ENCODE results near the gene ALOX15B. TPM values are rescaled to one million over a fixed set of nuclear protein-coding genes. Genes with fewer than 3 reads are reported as not detected.
"Not testable (repeated sequence)": the region's sequence is repeated elsewhere in the genome, so short reads cannot be mapped to it uniquely, and the experiment has no call there.

ALOX15B gene
- total RNA-seq, 1 donor from 2014 or later, result under 0.01 TPM

GRCh38 chr17:8012996-8013640 is 25.7 kb upstream of the ALOX15B start:
- DNase-seq (ENCODE audit: low spot score in 2 of 2) (no peak), FAIRE-seq (no peak)

DNA sequence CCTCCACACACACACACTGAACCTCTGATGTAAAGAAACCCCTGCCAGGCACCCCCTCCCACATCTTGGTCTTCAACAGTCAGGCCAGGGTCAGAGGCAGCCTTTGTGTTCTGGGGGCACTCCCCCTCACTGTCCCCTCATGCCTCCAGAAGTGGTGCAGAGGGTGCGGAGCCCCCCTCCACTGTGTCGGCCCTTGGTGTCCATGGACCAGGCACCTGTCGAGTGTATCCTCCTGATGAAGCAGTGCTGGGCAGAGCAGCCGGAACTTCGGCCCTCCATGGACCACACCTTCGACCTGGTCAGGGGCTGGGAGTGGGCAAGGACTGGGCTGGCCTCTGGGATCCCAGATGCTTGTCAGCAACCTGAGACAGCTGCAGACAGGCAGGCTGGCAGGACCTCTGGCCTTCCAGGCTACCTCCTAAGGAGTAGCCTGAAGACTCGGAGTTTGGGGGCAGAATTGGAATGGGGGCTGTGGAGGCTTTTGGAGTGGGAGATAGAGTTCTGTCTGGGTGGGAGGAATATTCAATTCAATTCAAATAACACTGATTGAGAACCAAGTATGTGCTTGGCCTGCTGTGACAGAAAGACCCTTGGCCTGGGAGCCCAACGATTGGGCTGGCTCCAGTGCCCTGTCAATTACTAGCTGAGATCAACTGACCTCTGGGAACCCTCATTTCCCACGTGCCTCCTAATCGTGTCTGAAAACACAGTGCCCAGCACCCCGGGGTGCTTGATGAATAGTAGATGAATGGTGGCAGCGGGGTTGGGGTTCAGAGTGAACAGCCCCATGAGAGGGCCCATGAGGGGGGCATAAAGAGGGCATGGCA is 24.9 kb upstream of the ALOX15B start:
- FAIRE-seq, result no peak
- DNase-seq (ENCODE audit: low spot score in 2 of 2), result no peak

GRCh38 chr17:8014558-8014850 is 24.4 kb upstream of the ALOX15B start:
- DNase-seq (ENCODE audit: low spot score in 2 of 2) (no peak), FAIRE-seq (no peak)

GRCh38 chr17:8015236-8015956 is 23.5 kb upstream of the ALOX15B start:
- no peak for DNase-seq (ENCODE audit: low spot score in 2 of 2)
- no peak for FAIRE-seq

DNA sequence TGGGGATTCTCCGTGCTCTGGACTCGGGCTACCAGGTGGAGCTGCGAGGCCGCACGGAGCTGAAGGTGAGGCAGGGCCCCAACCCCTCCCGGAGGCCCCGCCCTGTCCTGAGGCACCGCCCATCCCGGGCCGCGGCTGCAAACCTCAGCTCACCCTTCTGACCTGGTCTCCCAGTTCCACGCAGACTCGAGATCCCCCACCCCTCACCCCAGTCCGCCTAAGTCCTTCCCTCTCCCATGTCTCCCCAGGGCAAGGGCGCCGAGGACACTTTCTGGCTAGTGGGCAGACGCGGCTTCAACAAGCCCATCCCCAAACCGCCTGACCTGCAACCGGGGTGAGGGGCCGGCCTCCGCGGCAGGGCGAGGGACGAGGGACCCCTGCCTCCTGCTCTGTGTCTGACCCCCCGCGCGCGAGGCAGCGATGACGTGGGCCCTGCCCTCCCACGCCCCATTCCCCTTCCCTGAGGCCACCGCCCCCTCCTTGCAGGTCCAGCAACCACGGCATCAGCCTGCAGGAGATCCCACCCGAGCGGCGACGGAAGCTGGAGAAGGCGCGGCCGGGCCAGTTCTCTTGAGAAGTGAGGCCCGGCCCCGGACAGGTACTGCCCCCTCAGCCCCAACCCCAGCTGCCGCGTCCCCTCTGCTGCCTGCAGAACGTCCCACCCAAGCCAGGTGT is 22.8 kb upstream of the ALOX15B start:
- DNase-seq (ENCODE audit: low spot score in 2 of 2) (peak in 1 of 2 donors; percentile 42), FAIRE-seq (no peak)

- FAIRE-seq (no peak), DNase-seq (ENCODE audit: low spot score in 2 of 2) (peak in 1 of 2 donors; percentile 45)
Measured at GRCh38 chr17:8016632-8017424, 22.0 kb upstream of the ALOX15B start.

- no peak for FAIRE-seq
- DNase-seq (ENCODE audit: low spot score in 2 of 2), result no peak
Measured at GRCh38 chr17:8018436-8018835, 20.4 kb upstream of the ALOX15B start.

- no peak for DNase-seq (ENCODE audit: low spot score in 2 of 2)
- no peak for FAIRE-seq
Measured at GRCh38 chr17:8019166-8019565, 19.7 kb upstream of the ALOX15B start.

- DNase-seq (ENCODE audit: low spot score in 2 of 2) (no peak), FAIRE-seq (no peak)
Measured at GRCh38 chr17:8019665-8020650, 18.9 kb upstream of the ALOX15B start.

DNA sequence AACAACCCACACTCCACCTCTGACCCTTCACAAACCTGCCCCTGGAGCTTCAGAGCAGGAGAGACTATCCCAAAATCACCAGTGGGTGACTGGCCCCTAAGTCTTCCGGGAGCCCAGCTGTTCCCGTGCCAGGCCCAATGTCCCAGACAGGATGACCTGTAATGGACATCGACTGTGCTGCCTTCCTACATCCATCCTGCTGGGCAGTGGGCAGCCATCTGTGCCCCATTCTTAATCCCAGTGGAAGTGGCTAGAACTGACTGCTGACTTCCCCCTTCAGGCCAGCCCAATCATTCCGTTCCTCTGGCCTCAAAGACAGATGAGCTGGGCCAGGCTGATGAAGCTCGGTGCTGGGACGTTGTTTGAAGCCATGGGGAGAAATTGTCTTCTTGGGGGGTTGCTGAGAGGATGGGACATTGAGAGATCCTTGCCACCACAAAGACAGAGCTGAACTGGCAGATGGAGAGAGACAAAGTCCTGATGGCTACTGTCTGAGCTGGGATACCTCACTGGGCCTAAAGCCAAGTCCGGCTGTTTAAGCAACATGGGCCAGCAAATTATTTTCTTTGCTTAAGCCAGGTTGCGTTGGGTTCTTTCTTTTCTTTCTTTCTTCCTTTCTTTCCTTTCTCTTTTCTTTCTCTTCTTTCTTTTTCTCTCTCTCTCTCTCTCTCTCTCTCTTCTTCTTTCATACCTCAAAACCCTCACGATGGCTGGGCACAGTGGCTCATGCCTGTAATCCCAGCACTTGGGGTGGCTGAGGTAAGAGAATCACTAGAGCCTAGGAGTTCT is 17.9 kb upstream of the ALOX15B start:
- FAIRE-seq (no peak), DNase-seq (ENCODE audit: low spot score in 2 of 2) (no peak)

DNA sequence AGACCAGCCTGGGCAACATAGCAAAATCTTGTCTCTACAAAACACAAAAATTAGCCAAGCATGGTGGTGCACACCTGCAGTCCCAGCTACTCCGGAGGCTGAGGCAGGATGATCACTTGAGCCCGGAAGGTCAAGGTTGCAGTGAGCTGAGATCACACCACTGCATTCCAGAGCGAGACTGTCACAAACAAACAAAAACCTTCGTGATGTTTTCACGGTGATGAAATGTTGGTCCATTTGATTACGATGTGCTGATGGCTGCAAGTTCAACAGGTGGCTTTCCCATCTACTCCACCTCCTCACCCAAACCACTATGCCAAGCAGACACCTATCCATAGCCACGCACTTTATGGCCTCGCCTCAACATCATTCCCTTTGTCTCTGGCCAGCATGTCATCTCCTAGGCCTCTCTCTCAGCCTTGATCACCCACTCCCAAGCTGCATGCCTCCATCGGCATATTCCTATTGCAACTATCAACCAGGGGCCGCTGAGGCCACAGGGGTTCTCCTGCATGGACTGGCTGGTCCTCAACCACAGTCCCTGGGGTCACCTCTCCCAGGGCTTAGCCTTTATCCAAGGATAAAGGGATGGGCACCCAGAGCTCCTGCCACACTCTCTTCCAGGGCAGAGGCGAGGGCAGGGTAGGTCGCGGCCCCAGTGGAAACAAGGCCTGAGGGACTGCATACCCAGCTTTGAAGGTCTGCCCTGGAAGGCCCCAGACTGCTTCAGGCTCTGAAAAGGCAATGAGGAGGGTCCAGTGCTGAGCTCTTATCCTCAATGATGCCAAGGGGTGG is 17.1 kb upstream of the ALOX15B start:
- no peak for FAIRE-seq
- DNase-seq (ENCODE audit: low spot score in 2 of 2), result no peak

DNA sequence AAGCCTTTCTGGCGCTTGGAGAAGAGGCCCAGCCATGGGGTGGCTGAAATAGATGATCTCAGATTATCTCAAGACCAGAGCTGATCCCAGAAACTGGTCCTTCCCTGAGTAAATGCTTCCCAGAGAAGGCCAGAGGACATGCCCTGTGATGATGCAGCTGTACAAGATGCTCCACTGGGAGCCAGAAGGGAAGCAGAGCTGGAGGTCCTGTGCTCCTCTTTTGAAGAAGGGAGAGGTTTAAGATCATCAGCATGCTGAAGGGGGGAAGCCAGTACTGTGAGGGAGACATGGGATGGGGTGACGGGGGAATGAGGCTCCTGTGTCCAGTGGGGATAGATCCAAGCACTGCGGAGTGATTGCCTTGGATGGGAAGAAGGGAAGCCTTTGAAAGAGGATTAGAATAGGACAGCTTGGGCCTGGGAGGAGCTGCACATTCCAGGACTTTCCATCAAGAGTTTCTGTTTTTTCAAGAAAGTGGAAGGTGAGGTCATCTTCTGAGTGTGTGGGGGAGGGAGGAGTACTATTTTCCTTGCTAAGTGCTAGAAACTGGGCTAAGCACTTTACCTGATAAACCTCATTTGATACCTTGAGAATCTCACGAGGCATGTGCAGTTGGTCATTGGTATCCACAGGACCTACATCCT is 16.4 kb upstream of the ALOX15B start:
- no peak for FAIRE-seq

GRCh38 chr17:8024161-8024560 is 14.7 kb upstream of the ALOX15B start:
- not testable (repeated sequence) for DNase-seq (ENCODE audit: low spot score in 2 of 2); FAIRE-seq

More for the DNA sequence above, 16.4 kb upstream of the ALOX15B start:
- no peak for DNase-seq (ENCODE audit: low spot score in 2 of 2)

GRCh38 chr17:8025176-8025911 is 13.5 kb upstream of the ALOX15B start:
- no peak for DNase-seq (ENCODE audit: low spot score in 2 of 2)
- FAIRE-seq, result no peak

DNA sequence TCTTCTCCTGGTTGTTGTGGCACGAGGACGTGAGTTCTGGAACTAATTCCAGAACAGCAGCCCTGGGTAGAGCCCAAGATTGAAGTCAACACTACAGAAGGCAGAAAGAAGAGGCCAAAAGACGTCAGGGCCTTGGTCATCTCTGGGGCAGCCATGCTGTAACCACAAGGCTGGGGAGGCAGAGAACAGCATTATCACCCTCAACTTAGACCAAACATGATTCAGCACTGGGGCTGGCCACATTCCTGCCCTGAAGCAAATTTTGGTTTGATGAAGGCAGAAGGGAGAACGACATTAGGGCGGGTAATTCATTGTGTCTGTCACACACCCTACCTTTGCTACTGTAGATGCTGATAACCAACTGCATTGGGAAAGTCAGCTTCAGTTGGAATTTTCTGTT is 9.7 kb upstream of the ALOX15B start:
- DNase-seq (ENCODE audit: low spot score in 2 of 2), result no peak
- no peak for FAIRE-seq

- DNase-seq (ENCODE audit: low spot score in 2 of 2), result no peak
- FAIRE-seq, result no peak
Measured at GRCh38 chr17:8031261-8031661, 7.6 kb upstream of the ALOX15B start.

Measured in frontal cortex (tissue), 4 donors.